Activated CD4-positive, alpha-beta T cell treated with anti-CD3 and anti-CD28 coated beads for 36 hours (primary cell): ENCODE data around the gene ADK. TPM values are rescaled to one million over a fixed set of nuclear protein-coding genes. Genes with fewer than 3 reads are reported as not detected.
A peak's percentile ranks its signal among the peaks of the same experiment; 100 is the strongest.

Source experiments
- ATAC-seq: fragments of 200-7000 bp; cut with Tn5 transposase; one replicate; pipeline ENCODE4 v1.10.0; 2021; ENCODE audit warnings: mild to moderate bottlenecking, moderate library complexity
- CTCF ChIA-PET: fragments of 350-600 bp; sonication (Branson Sonifier 250); formaldehyde crosslinking; loops from one replicate; lab custom pipeline; 2021; ENCODE audit warnings: antibody characterized with exemption; lab: Charles Lee
- POLR2A ChIA-PET: fragments of 350-600 bp; sonication (Branson Sonifier 250); formaldehyde crosslinking; loops from one replicate; lab custom pipeline; 2021; ENCODE audit warnings: antibody characterized with exemption, inconsistent platforms; lab: Charles Lee
- DNase-seq: peaks from one replicate; pipeline ENCODE4 v3.0.0-alpha.2; 2020
- H3K27ac Mint-ChIP-seq: one replicate; pipeline ENCODE4 v1.8.0; 2021; ENCODE audit warnings: mixed read lengths
- H3K27me3 Mint-ChIP-seq: one replicate; pipeline ENCODE4 v1.8.0; 2021; ENCODE audit warnings: mixed read lengths
- H3K36me3 Mint-ChIP-seq: one replicate; pipeline ENCODE4 v1.8.0; 2021; ENCODE audit warnings: low read depth, mixed read lengths
- H3K4me1 Mint-ChIP-seq: one replicate; pipeline ENCODE4 v1.8.0; 2021; ENCODE audit warnings: mixed read lengths
- H3K4me3 Mint-ChIP-seq: one replicate; pipeline ENCODE4 v1.8.0; 2021; ENCODE audit warnings: mild to moderate bottlenecking, moderate library complexity, mixed read lengths
- H3K9me3 Mint-ChIP-seq: one replicate; pipeline ENCODE4 v1.8.0; 2021; ENCODE audit warnings: low read depth, mixed read lengths
- intact Hi-C, 2 experiments: fragments of 100-400 bp; cut with DNase I in 1 of 2; cut with micrococcal nuclease in 1 of 2; formaldehyde crosslinking; loops; one replicate each; pipeline versions ENCODE4 v1.14.2 to v1.15.1; 2022 to 2024; cut with DNase I, micrococcal nuclease
- total RNA-seq, 2 experiments: library from RNA; stranded (reverse); gene quantifications; one replicate each; pipeline ENCODE4 v1.2.3, GENCODE V29; 2021

The ADK gene
- total RNA-seq, 2 experiments from 2014 or later, result 53.7 to 55.0 TPM

DNA sequence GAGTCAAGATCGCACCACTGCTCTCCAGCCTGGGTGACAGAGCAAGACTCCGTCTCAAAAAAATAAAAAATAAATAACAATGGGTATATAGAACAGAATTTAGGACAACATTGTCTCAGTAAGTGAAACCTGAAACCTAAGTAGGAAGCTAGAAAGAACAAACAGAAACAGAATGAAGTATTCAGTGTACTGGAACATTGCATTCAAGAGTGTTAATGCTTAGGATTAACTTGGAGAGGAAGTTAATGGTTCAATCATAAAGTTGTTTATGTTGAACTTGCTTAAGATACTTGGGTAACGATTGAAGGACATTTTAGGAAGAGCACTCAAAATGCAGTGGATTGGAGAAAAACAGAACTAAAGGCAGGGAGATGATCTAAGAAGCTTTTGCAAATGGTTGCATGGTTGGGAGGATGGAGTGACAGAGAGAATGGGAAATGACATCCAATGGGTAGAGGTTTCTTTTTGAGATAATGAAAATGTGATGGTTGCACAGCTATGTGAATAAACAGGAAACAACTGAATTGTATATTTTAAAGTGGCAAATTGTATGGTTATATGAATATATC, 233.7 kb downstream of the ADK start:
- no peaks in the 10 kb centered on the region for H3K9me3 Mint-ChIP-seq
- peak overlapping the region; percentile 47 for H3K27ac Mint-ChIP-seq
- H3K36me3 Mint-ChIP-seq, result peaks cover 11% of the 10 kb centered on the region
- ChIA-PET CTCF (interaction anchor here (0.6 kb wide), 2 partner anchors 133 to 1582 kb away, joined by 3 read pairs; no protein-coding TSS in a partner anchor), POLR2A (no interaction called here)
- no peak for ATAC-seq
- H3K4me3 Mint-ChIP-seq, result no peak overlapping the region
- no peaks in the 10 kb centered on the region for H3K27me3 Mint-ChIP-seq
- peaks cover 43% of the 10 kb centered on the region for H3K4me1 Mint-ChIP-seq
- no peak for DNase-seq
- intact Hi-C loops, result no loop called here

DNA sequence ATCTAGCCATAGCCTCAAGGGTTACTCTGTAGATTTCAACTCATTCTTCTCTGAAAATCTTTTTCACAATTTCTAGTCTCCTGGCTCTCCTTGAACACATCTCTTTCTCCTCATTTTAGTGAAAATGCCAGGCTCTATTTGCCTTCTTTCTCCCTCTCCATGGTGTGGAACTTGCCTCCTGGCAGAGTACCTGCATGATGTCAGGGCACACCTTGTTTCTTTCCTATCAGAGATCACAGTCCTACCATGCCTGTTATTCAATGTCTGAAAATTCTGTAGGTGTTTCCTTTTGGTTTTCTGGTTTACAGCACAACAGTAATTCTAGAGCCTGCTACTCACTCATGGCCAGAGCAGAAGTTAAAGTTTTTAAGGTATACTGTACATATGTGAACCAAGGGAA, 237.8 kb downstream of the ADK start:
- no peak overlapping the region for H3K27ac Mint-ChIP-seq
- H3K27me3 Mint-ChIP-seq, result no peaks in the 10 kb centered on the region
- ChIA-PET CTCF (no interaction called here), POLR2A (no interaction called here)
- peaks cover 16% of the 10 kb centered on the region for H3K36me3 Mint-ChIP-seq
- intact Hi-C loops, result no loop called here
- DNase-seq (no peak), ATAC-seq (no peak)
- peaks cover 23% of the 10 kb centered on the region for H3K4me1 Mint-ChIP-seq
- no peaks in the 10 kb centered on the region for H3K9me3 Mint-ChIP-seq
- H3K4me3 Mint-ChIP-seq, result no peak overlapping the region

DNA sequence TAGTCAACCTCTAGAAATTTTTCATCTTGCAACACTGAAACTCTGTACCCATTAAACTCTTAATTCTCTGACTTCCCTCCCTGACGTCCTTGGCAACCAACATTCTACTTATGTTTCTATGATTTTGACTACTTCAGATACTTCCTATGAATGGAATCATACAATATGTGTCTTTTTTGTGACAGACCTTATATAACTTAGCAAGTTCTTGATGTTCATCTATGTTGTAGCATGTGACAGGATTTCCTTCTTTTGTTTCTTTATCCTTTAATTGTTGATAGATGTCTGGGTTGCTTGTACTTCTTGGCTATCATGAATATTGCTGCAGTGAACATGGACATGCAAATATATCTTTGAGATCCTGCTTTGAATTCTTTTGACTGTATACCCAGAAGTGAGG, 240.8 kb downstream of the ADK start:
- CTCF ChIA-PET, result no interaction called here
- DNase-seq (no peak), ATAC-seq (no peak)
- H3K27me3 Mint-ChIP-seq, result no peaks in the 10 kb centered on the region
- no peak overlapping the region for H3K27ac Mint-ChIP-seq
- no peaks in the 10 kb centered on the region for H3K9me3 Mint-ChIP-seq
- H3K36me3 Mint-ChIP-seq, result peaks cover 22% of the 10 kb centered on the region
- no peak overlapping the region for H3K4me3 Mint-ChIP-seq
- intact Hi-C loops, result no loop called here
- peaks cover 12% of the 10 kb centered on the region for H3K4me1 Mint-ChIP-seq
- POLR2A ChIA-PET, result no interaction called here

DNA sequence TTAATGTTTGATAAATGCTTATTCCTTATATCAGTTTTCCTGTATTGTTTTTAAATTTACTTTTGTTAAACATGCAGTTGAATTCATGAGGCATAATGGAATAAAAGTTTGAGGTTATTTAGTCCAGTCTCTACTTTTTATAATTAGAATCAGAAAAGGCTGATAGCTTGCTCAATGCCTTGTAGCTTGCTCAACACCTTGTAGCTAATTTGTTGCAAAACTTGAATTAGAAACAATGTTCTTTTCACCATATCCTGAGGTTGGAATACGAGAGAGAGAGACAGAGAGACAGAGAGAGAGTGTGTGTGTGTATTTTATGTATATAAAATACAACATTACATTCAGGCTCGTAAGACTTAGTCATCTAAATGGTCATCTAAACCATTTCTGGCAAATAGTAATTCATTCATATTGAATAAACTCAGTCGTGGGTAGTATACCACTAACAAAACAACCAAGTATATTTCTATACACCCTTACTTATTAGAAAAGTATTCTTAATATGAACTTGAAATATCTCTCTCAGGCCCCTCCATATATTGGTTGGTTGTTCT, 243.5 kb downstream of the ADK start:
- peaks cover 24% of the 10 kb centered on the region for H3K36me3 Mint-ChIP-seq
- H3K4me1 Mint-ChIP-seq, result peaks cover 5% of the 10 kb centered on the region
- ChIA-PET CTCF (interaction anchor here (1.4 kb wide), 1 partner anchor 19 kb away, joined by 4 read pairs; no protein-coding TSS in a partner anchor), POLR2A (no interaction called here)
- H3K27me3 Mint-ChIP-seq, result no peaks in the 10 kb centered on the region
- H3K9me3 Mint-ChIP-seq, result no peaks in the 10 kb centered on the region
- ATAC-seq (no peak), DNase-seq (no peak)
- H3K4me3 Mint-ChIP-seq, result no peak overlapping the region
- no peak overlapping the region for H3K27ac Mint-ChIP-seq
- intact Hi-C loops, result no loop called here

DNA sequence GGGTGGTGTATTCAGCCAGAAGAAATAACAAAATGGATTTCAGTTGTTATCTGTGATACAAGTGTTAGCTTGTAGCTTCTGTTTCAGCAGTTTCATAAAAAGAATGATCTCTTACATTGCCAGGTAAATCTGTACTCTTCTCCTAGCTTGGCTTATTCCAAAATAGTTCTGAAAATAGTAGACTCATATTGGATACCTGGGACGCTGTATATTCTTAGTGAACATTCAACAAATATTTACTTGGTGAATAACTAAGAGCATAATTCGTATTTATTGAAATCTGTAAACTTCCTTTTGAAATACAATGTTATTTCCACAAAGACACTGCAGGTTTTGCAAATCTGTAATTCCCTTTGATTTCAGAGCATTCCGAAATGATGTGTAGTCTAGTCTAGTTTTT, 249.2 kb downstream of the ADK start:
- Mint-ChIP-seq H3K9me3 (peaks cover 2% of the 10 kb centered on the region), H3K27ac (no peak overlapping the region), H3K27me3 (no peaks in the 10 kb centered on the region), H3K4me3 (no peak overlapping the region), H3K4me1 (no peaks in the 10 kb centered on the region), H3K36me3 (peaks cover 41% of the 10 kb centered on the region)
- DNase-seq, result no peak
- CTCF ChIA-PET, result no interaction called here
- intact Hi-C loops, result no loop called here
- no peak for ATAC-seq
- POLR2A ChIA-PET, result interaction anchor here (0.6 kb wide), 1 partner anchor 19 kb away, joined by 3 read pairs; no protein-coding TSS in a partner anchor

DNA sequence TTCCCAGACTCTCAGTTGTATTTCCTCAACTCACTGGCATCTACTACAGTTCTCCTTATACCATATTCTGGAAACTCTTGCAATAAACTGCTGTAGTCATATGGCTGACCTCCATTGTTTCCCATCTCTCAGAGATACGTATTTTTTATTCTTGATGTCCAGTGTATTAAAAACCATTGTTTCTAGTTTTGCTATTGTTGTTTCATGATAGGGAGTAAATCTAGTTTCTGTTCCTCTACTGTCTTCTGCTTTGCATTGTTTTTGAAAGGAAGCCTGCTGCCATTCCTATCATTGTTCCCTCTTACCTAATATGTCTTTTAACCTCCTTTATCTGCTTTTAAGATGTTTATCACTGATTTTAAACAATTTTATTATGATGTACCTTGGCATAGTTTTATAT, 255.0 kb downstream of the ADK start:
- POLR2A ChIA-PET, result no interaction called here
- H3K36me3 Mint-ChIP-seq, result peaks cover 48% of the 10 kb centered on the region
- CTCF ChIA-PET, result no interaction called here
- no peak for DNase-seq
- no peak overlapping the region for H3K27ac Mint-ChIP-seq
- H3K4me3 Mint-ChIP-seq, result no peak overlapping the region
- peaks cover 2% of the 10 kb centered on the region for H3K4me1 Mint-ChIP-seq
- peaks cover 2% of the 10 kb centered on the region for H3K9me3 Mint-ChIP-seq
- intact Hi-C loops, result no loop called here
- no peak for ATAC-seq
- no peaks in the 10 kb centered on the region for H3K27me3 Mint-ChIP-seq

DNA sequence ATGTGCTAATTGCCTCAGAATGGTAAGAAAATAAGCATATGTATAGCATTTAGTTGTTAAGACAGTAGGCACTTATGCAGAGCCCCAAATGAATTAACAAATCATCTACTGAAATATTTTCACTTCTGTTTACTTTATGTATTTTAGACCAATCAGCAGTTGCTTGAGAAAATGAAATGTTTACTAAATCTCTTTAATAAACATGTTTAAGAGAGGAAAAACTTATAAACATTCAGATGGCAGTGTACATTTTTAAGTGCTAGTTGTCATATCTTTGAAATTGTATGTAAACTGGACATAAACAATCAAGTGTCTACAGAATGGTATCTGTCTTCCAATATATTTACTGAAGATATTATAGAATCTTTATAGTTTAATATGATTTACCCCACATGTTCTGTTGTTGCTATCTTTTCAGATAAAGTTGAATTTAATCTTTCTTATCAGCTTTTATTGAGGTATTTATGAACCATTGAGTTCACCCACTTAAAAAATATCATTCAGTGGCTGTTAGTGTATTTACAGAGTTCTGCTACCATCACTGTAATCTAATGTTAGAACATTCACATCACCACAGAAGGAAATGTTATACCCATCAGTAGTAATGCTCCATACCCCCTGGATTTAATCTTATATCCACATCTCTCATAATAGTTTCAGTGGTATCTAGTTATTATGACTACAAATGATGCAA, 264.3 kb downstream of the ADK start:
- H3K27ac Mint-ChIP-seq, result no peak overlapping the region
- DNase-seq, result no peak
- H3K4me3 Mint-ChIP-seq, result no peak overlapping the region
- intact Hi-C loops, result loop anchor here (5.0 to 10.0 kb wide), 2 partner anchors 148 to 610 kb away; no protein-coding TSS in a partner anchor
- no peaks in the 10 kb centered on the region for H3K9me3 Mint-ChIP-seq
- ChIA-PET POLR2A (no interaction called here), CTCF (interaction anchor here (1.1 to 1.8 kb wide), 3 partner anchors 10 to 606 kb away, joined by 3 to 4 read pairs (median 3); no protein-coding TSS in a partner anchor)
- H3K27me3 Mint-ChIP-seq, result no peaks in the 10 kb centered on the region
- peaks cover 14% of the 10 kb centered on the region for H3K36me3 Mint-ChIP-seq
- no peak for ATAC-seq
- H3K4me1 Mint-ChIP-seq, result peaks cover 4% of the 10 kb centered on the region

DNA sequence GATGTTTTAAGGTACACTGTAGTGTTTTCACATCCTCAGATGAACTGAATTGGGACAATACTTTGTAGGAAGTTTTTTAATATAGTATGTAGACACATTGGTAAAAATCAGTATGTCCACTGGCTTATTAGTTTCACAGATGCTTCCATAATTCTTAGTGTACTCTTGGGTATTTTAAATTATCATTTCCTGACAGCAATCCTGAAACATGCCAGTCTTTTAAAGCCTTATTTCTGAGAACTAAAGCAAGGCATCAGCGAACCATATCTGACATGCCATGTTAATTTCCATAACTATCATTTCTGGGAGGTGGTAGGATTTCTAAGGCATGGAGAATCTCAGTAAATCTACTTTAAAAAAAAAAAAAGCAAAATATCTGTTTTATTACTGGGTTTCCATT, 266.4 kb downstream of the ADK start:
- Mint-ChIP-seq H3K27ac (no peak overlapping the region), H3K36me3 (peaks cover 8% of the 10 kb centered on the region), H3K4me3 (no peak overlapping the region), H3K27me3 (no peaks in the 10 kb centered on the region), H3K9me3 (no peaks in the 10 kb centered on the region), H3K4me1 (peaks cover 4% of the 10 kb centered on the region)
- intact Hi-C loops, result loop anchor here (5.0 to 10.0 kb wide), 2 partner anchors 150 to 607 kb away; no protein-coding TSS in a partner anchor
- ChIA-PET CTCF (interaction anchor here (0.7 to 1.3 kb wide), 2 partner anchors 133 to 984 kb away, joined by 3 read pairs; partner anchors contain the start of gene ZNF503), POLR2A (no interaction called here)
- DNase-seq (no peak), ATAC-seq (no peak)

DNA sequence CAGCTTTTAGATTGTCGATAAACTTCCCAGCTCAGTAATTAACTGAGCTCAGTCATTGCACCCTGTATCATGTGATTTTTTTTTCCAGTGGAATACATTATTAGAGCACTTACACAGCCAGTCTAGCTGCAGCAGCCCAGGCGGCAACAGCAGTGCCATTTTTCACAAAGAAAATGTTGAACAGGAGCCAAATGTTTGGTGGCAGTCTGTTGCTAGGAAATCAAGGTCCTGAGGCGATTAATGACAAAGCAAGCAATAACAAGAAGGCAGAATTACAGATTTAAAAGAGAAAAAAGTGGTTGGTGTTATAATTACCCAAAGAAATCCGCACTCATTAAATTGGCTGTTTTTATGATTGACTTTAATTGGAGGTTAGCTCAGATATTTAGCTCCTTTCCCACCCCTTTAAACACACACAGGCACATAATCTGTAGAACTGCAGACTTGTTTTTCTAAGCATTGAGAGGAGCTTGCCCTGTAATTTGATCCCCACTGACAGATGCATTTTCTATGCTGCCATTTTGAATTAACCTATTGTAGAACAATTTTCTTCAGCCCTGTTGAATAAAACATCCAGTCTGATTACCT, 267.4 kb downstream of the ADK start:
- ChIA-PET POLR2A (interaction anchor here (0.6 kb wide), 1 partner anchor 313 kb away, joined by 3 read pairs; no protein-coding TSS in a partner anchor), CTCF (interaction anchor here (1.3 to 1.5 kb wide), 4 partner anchors 10 to 682 kb away, joined by 3 to 7 read pairs (median 4); no protein-coding TSS in a partner anchor)
- Mint-ChIP-seq H3K27me3 (no peaks in the 10 kb centered on the region), H3K27ac (no peak overlapping the region), H3K36me3 (peaks cover 8% of the 10 kb centered on the region), H3K9me3 (no peaks in the 10 kb centered on the region), H3K4me3 (no peak overlapping the region), H3K4me1 (peaks cover 4% of the 10 kb centered on the region)
- intact Hi-C loops, result loop anchor here (5.0 to 10.0 kb wide), 2 partner anchors 151 to 606 kb away; no protein-coding TSS in a partner anchor
- ATAC-seq (no peak), DNase-seq (no peak)

DNA sequence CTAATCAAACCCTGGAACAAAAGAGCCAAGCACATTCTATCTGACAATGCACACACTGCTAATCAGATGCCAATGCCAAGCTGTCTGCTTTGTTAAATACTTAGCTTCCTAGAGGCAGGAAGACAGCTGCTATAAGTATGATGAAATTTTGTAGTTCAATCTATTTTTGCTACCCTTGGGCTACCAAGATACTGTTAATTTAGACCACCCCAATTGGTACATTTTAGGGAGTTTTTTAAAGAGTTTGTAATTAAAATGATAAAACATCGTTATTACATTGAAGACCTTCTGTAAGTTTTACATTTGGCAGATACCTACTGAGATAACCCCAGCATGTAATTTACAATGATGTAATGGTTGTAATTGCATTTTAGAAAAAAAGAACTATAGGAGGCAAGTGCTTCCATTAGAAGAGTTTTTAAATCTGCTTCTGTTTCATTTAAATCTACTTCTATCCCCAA, 268.5 kb downstream of the ADK start:
- Mint-ChIP-seq H3K4me1 (peaks cover 4% of the 10 kb centered on the region), H3K36me3 (peaks cover 13% of the 10 kb centered on the region), H3K9me3 (peaks cover 4% of the 10 kb centered on the region), H3K27ac (no peak overlapping the region), H3K27me3 (no peaks in the 10 kb centered on the region), H3K4me3 (no peak overlapping the region)
- no peak for DNase-seq
- ChIA-PET POLR2A (no interaction called here), CTCF (interaction anchor here (0.6 to 3.2 kb wide), 15 partner anchors 9 to 681 kb away, joined by 3 to 17 read pairs (median 5); no protein-coding TSS in a partner anchor)
- no peak for ATAC-seq
- intact Hi-C loops, result loop anchor here (5.0 to 10.0 kb wide), 2 partner anchors 152 to 605 kb away; no protein-coding TSS in a partner anchor

DNA sequence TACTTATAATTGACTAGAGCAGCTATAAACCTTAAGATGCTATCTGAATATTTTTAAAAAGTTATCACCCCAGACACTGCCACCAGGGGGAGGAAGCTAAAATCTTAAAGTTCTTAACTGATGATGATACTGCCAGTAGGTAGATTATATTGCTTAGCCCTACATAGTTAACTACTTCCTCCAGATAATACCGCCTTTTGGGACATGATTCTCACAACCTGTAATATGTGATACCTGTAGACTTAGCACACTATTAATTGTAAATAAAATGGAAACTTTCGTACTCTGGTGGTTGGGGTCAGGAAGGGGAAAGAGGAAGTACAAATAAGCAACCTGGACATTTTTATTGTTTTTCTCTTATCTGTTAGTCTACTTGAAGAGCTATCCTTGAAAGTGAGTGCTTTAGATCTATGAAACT, 268.9 kb downstream of the ADK start:
- DNase-seq (peak; percentile 48), ATAC-seq (peak; percentile 53)
- no peak overlapping the region for H3K27ac Mint-ChIP-seq
- no peaks in the 10 kb centered on the region for H3K27me3 Mint-ChIP-seq
- H3K4me3 Mint-ChIP-seq, result no peak overlapping the region
- peaks cover 4% of the 10 kb centered on the region for H3K4me1 Mint-ChIP-seq
- CTCF ChIA-PET, result interaction anchor here (0.6 to 3.2 kb wide), 14 partner anchors 9 to 681 kb away, joined by 3 to 17 read pairs (median 4); no protein-coding TSS in a partner anchor
- POLR2A ChIA-PET, result no interaction called here
- intact Hi-C loops, result loop anchor here (2.0 to 10.0 kb wide), 4 partner anchors 153 to 681 kb away; no protein-coding TSS in a partner anchor
- H3K9me3 Mint-ChIP-seq, result peaks cover 4% of the 10 kb centered on the region
- H3K36me3 Mint-ChIP-seq, result peaks cover 15% of the 10 kb centered on the region
